HCT116 (cell line): ENCODE data around the gene LELP1. TPM values are rescaled to one million over a fixed set of nuclear protein-coding genes. Genes with fewer than 3 reads are reported as not detected.
"Not testable (repeated sequence)": the region's sequence is repeated elsewhere in the genome, so short reads cannot be mapped to it uniquely, and the experiment has no call there.

ENCODE experiments used
- ATAC-seq: fragments of 200-7000 bp; cut with Tn5 transposase; 2 replicates; pipeline ENCODE4 v1.9.1; 2020; ENCODE audit warnings: mild to moderate bottlenecking, moderate library complexity
- BruUV-seq: library from RNA; stranded (reverse); fragments of 400-500 nt; replicated peaks from 2 replicates; lab custom pipeline; 2021; lab: Mats Ljungman, UMichigan
- CTCF ChIA-PET: fragments of 300-600 bp; sonication (Branson Sonifier 250); formaldehyde crosslinking; loops from one replicate; lab custom pipeline; 2021; ENCODE audit warnings: antibody characterized with exemption; lab: Charles Lee
- POLR2A ChIA-PET: fragments of 300-600, 350-600 bp; sonication (Branson Sonifier 250); formaldehyde crosslinking; loops from one replicate; lab custom pipeline; 2021; ENCODE audit warnings: antibody characterized with exemption; lab: Charles Lee
- RAD21 ChIA-PET, 2 experiments: fragments of 300-600 bp; sonication (Branson Sonifier 250); formaldehyde crosslinking; loops; one replicate each; lab custom pipeline; 2023; ENCODE audit warnings: low total read pairs in 2 of 2; ENCODE audit not compliant: uncharacterized antibody in 2 of 2, unreplicated experiment in 2 of 2, low non-redundant PET in 1 of 2; lab: Charles Lee
- DNase-seq: peaks from one replicate; pipeline ENCODE4 v3.0.0-alpha.2; 2010; ENCODE audit warnings: low read depth, low spot score
- H2AFZ ChIP-seq: fragments of 200-600 bp; shearing (Covaris generic), sonication (generic); 2 replicates; pipeline ENCODE4 v1.6.1; 2017; ENCODE audit warnings: low read depth, mixed run types, mixed read lengths, antibody characterized with exemption, low read length; ENCODE audit not compliant: poor library complexity, severe bottlenecking
- H3K27ac ChIP-seq: 2 replicates; pipeline ENCODE4 v1.5.1; 2012; ENCODE audit warnings: low read depth, low read length
- H3K27me3 ChIP-seq: fragments of 200-600 bp; sonication (generic); 2 replicates; pipeline ENCODE4 v1.6.1; 2016; ENCODE audit warnings: mixed run types, low read length, mixed read lengths; ENCODE audit not compliant: insufficient read depth
- H3K36me3 ChIP-seq, 2 experiments: fragments of 200-500 bp in 1 of 2; fragments of 200-600 bp in 1 of 2; sonication (Bioruptor generic) in 1 of 2; sonication (generic) in 1 of 2; 2 replicates each; pipeline versions ENCODE4 v1.5.1 to v1.6.1; 2014 to 2016; ENCODE audit warnings: low read length in 2 of 2, inconsistent platforms in 1 of 2, mixed read lengths in 1 of 2, mixed run types in 1 of 2; ENCODE audit not compliant: insufficient read depth in 2 of 2, control insufficient read depth in 1 of 2
- H3K4me1 ChIP-seq, 2 experiments: fragments of 200-600 bp in 1 of 2; sonication (generic) in 1 of 2; 2 replicates each; pipeline versions ENCODE4 v1.5.1 to v1.6.1; 2012 to 2017; ENCODE audit warnings: low read length in 2 of 2, inconsistent platforms in 1 of 2, mild to moderate bottlenecking in 1 of 2, mixed read lengths in 1 of 2, mixed run types in 1 of 2, moderate library complexity in 1 of 2; ENCODE audit not compliant: insufficient read depth in 2 of 2, control insufficient read depth in 1 of 2
- H3K4me2 ChIP-seq: fragments of 200-600 bp; sonication (generic); 2 replicates; pipeline ENCODE4 v1.6.1; 2017; ENCODE audit warnings: mixed run types, low read length, mixed read lengths
- H3K4me3 ChIP-seq, 2 experiments: fragments of 200-600 bp in 1 of 2; sonication (generic) in 1 of 2; replicated peaks in 1 of 2; 2 replicates each; pipeline ENCODE4 v1.5.1; 2011 to 2016; ENCODE audit warnings: low read length in 2 of 2, control low read depth in 1 of 2, low read depth in 1 of 2, mild to moderate bottlenecking in 1 of 2, mixed read lengths in 1 of 2, mixed run types in 1 of 2
- H3K79me2 ChIP-seq: fragments of 200-600 bp; sonication (generic); 2 replicates; pipeline ENCODE4 v1.6.1; 2017; ENCODE audit warnings: mild to moderate bottlenecking, mixed run types, low read length, moderate library complexity, mixed read lengths; ENCODE audit not compliant: insufficient read depth
- H3K9ac ChIP-seq: fragments of 200-600 bp; sonication (generic); 2 replicates; pipeline ENCODE4 v1.6.1; 2016; ENCODE audit warnings: low read length, mixed read lengths
- H3K9me2 ChIP-seq: fragments of 200-600 bp; sonication (generic), shearing (Covaris generic); 2 replicates; pipeline ENCODE4 v1.6.1; 2017; ENCODE audit warnings: mixed run types, mild to moderate bottlenecking, moderate library complexity; ENCODE audit not compliant: insufficient read depth
- H3K9me3 ChIP-seq, 2 experiments: fragments of 200-500 bp in 1 of 2; fragments of 200-600 bp in 1 of 2; sonication (Bioruptor generic) in 1 of 2; sonication (generic) in 1 of 2; 2 replicates each; pipeline ENCODE4 v1.6.1; 2014 to 2017; ENCODE audit warnings: low read length in 2 of 2, mixed read lengths in 2 of 2, inconsistent platforms in 1 of 2, low read depth in 1 of 2, mild to moderate bottlenecking in 1 of 2, mixed run types in 1 of 2, moderate library complexity in 1 of 2; ENCODE audit not compliant: control insufficient read depth in 1 of 2, insufficient read depth in 1 of 2
- H4K20me1 ChIP-seq: fragments of 200-600 bp; sonication (generic), shearing (Covaris generic); 2 replicates; pipeline ENCODE4 v1.6.1; 2017; ENCODE audit warnings: mixed run types, mild to moderate bottlenecking, moderate library complexity; ENCODE audit not compliant: insufficient read depth
- CTCF ChIP-seq, 3 experiments: fragments of 200-600 bp in 1 of 3; sonication (generic) in 1 of 3; IDR thresholded peaks in 2 of 3; conservative IDR thresholded peaks in 1 of 3; 2 replicates each; pipeline ENCODE4 v1.5.1; 2012 to 2017; ENCODE audit warnings: low read depth in 2 of 3, low read length in 2 of 3, antibody characterized with exemption in 1 of 3, borderline replicate concordance in 1 of 3, control low read depth in 1 of 3, mild to moderate bottlenecking in 1 of 3, mixed read lengths in 1 of 3, mixed run types in 1 of 3, moderate library complexity in 1 of 3; ENCODE audit not compliant: insufficient read depth in 1 of 3
- ELF1 ChIP-seq: IDR thresholded peaks from 2 replicates; pipeline ENCODE4 v1.6.1; 2012; ENCODE audit warnings: low read depth, borderline replicate concordance
- RAD21 ChIP-seq: IDR thresholded peaks from 2 replicates; pipeline ENCODE4 v1.6.1; 2012; ENCODE audit warnings: low read depth, mild to moderate bottlenecking
- TCF7L2 ChIP-seq: IDR thresholded peaks from 2 replicates; pipeline ENCODE4 v1.7.0; 2011; ENCODE audit warnings: borderline replicate concordance, inconsistent platforms; ENCODE audit not compliant: insufficient read depth, insufficient read length; ENCODE audit errors: extremely low read depth
- intact Hi-C: fragments of 100-400 bp; cut with micrococcal nuclease; formaldehyde crosslinking; loops from 2 replicates; pipeline ENCODE4 v1.10.0; 2022
- total RNA-seq: library from RNA; stranded (reverse); gene quantifications from one replicate; pipeline ENCODE4 v1.2.1, GENCODE V29; 2021; ENCODE audit not compliant: unreplicated experiment

Gene LELP1
- total RNA-seq, 1 experiment from 2014 or later: not detected

GRCh38 chr1:153220606-153221303 is 17.5 kb downstream of the LELP1 start:
- Histone ChIP-seq H3K27ac (no peak overlapping the region), H3K27me3 (peaks cover 26% of the 10 kb centered on the region), H3K36me3 (no peaks in the 10 kb centered on the region), H2AFZ (no peak overlapping the region), H3K4me1 (no peaks in the 10 kb centered on the region), H3K4me3 (no peak overlapping the region), H3K4me2 (no peak overlapping the region), H3K9me2 (no peaks in the 10 kb centered on the region), H3K9me3 (no peaks in the 10 kb centered on the region), H4K20me1 (no peaks in the 10 kb centered on the region), H3K9ac (no peak overlapping the region), H3K79me2 (no peaks in the 10 kb centered on the region)
- POLR2A ChIA-PET: no interaction called here
- DNase-seq (no peak), ATAC-seq (no peak)
- no peak for TF ChIP-seq ELF1
- peak; percentile 17 for TF ChIP-seq TCF7L2
- no TSS peak for BruUV-seq
- RAD21 ChIA-PET: no interaction called here
- CTCF ChIA-PET: interaction anchor here (1.2 to 1.7 kb wide), 4 partner anchors 28 to 567 kb away, joined by 3 to 4 read pairs (median 4); no protein-coding TSS in a partner anchor
- intact Hi-C loops: no loop called here

- H3K9ac ChIP-seq, H2AFZ ChIP-seq, H3K4me3 ChIP-seq, H3K79me2 ChIP-seq, H3K36me3 ChIP-seq, RAD21 ChIA-PET, H3K9me3 ChIP-seq, H4K20me1 ChIP-seq, H3K27ac ChIP-seq, H3K4me1 ChIP-seq, POLR2A ChIA-PET, BruUV-seq, H3K9me2 ChIP-seq, H3K4me2 ChIP-seq: not testable (repeated sequence)
- intact Hi-C loops: loop anchor here (2.0 kb wide), 2 partner anchors 352 to 568 kb away; no protein-coding TSS in a partner anchor
- TF ChIP-seq RAD21 (peak; percentile 61), CTCF (IDR thresholded peaks at IDR 0.05 in 2 of 3, conservative IDR thresholded peaks at IDR 0.05 in 1 of 3; ENCODE audit: borderline replicate concordance in 1 of 3, insufficient read depth in 1 of 3, low read depth in 2 of 3, low read length in 2 of 3) (peak; percentile 48 to 72 (median 69); a peak in 5 of 6 replicates)
- ATAC-seq: peak; percentile 99
- DNase-seq: peak; percentile 32
- peaks cover 12% of the 10 kb centered on the region; the same call in 1 of the 2 replicates for H3K27me3 ChIP-seq
- CTCF ChIA-PET: interaction anchor here (1.1 to 1.6 kb wide), 2 partner anchors 31 to 354 kb away, joined by 3 to 5 read pairs; no protein-coding TSS in a partner anchor
Measured at GRCh38 chr1:153223040-153223891, 20.0 kb downstream of the LELP1 start.
